Keratinocyte (primary cell): ENCODE results near the gene GLOD5. TPM values are rescaled to one million over a fixed set of nuclear protein-coding genes. Genes with fewer than 3 reads are reported as not detected.
A peak's percentile ranks its signal among the peaks of the same experiment; 100 is the strongest.

Source experiments
- DNase-seq: peaks from one replicate; pipeline ENCODE4 v3.0.0-alpha.2; 2011; ENCODE audit warnings: low read depth, missing footprints, low spot score
- FAIRE-seq: peaks from 2 replicates; lab custom pipeline; 2011; peaks lifted over from hg19 to GRCh38; lab: Jason Lieb, UNC
- H2AFZ ChIP-seq: 2 replicates; pipeline ENCODE4 v1.6.0; 2012; ENCODE audit warnings: low read length, control low read depth, inconsistent platforms; ENCODE audit not compliant: control insufficient read depth
- H3K27ac ChIP-seq: 2 replicates; pipeline ENCODE4 v1.5.1; 2011; ENCODE audit warnings: low read length; ENCODE audit not compliant: control insufficient read depth, insufficient read depth
- H3K27me3 ChIP-seq: 3 replicates; pipeline ENCODE4 v1.6.0; 2011; ENCODE audit warnings: low read length; ENCODE audit not compliant: control insufficient read depth, insufficient read depth; ENCODE audit errors: extremely low read depth
- H3K36me3 ChIP-seq, 2 experiments: 2 replicates in 1 of 2; 3 replicates in 1 of 2; pipeline ENCODE4 v1.5.1; 2011; ENCODE audit warnings: low read length in 2 of 2, mild to moderate bottlenecking in 1 of 2; ENCODE audit not compliant: control insufficient read depth in 2 of 2, insufficient read depth in 2 of 2; ENCODE audit errors: extremely low read depth in 1 of 2
- H3K4me1 ChIP-seq: 3 replicates; pipeline ENCODE4 v1.5.1; 2011; ENCODE audit warnings: low read length; ENCODE audit not compliant: control insufficient read depth, insufficient read depth; ENCODE audit errors: extremely low read depth
- H3K4me2 ChIP-seq: 3 replicates; pipeline ENCODE4 v1.6.0; 2011; ENCODE audit warnings: low read depth, low read length; ENCODE audit not compliant: control insufficient read depth, insufficient read depth; ENCODE audit errors: extremely low read depth
- H3K4me3 ChIP-seq, 3 experiments: fragments of 200-600 bp in 1 of 3; sonication (generic) in 1 of 3; 2 replicates in 2 of 3; 3 replicates in 1 of 3; pipeline ENCODE4 v1.5.1; 2011 to 2016; ENCODE audit warnings: low read length in 3 of 3, mild to moderate bottlenecking in 3 of 3, control low read depth in 2 of 3, inconsistent platforms in 1 of 3, low read depth in 1 of 3, mixed read lengths in 1 of 3, mixed run types in 1 of 3, moderate library complexity in 1 of 3; ENCODE audit not compliant: control insufficient read depth in 2 of 3, insufficient read depth in 2 of 3; ENCODE audit errors: extremely low read depth in 1 of 3
- H3K79me2 ChIP-seq: 2 replicates; pipeline ENCODE4 v1.6.0; 2012; ENCODE audit warnings: low read length; ENCODE audit not compliant: control insufficient read depth, insufficient read depth
- H3K9ac ChIP-seq: 3 replicates; pipeline ENCODE4 v1.6.0; 2011; ENCODE audit warnings: low read length; ENCODE audit not compliant: control insufficient read depth, insufficient read depth; ENCODE audit errors: extremely low read depth
- H3K9me1 ChIP-seq: 3 replicates; pipeline ENCODE4 v1.6.0; 2011; ENCODE audit warnings: low read length; ENCODE audit not compliant: control insufficient read depth, insufficient read depth; ENCODE audit errors: extremely low read depth
- H3K9me3 ChIP-seq: 2 replicates; pipeline ENCODE4 v1.5.1; 2012; ENCODE audit warnings: low read depth, low read length; ENCODE audit not compliant: control insufficient read depth
- H4K20me1 ChIP-seq: 3 replicates; pipeline ENCODE4 v1.6.0; 2011; ENCODE audit warnings: low read length; ENCODE audit not compliant: control insufficient read depth, insufficient read depth; ENCODE audit errors: extremely low read depth
- CTCF ChIP-seq, 3 experiments: IDR thresholded peaks in 1 of 3; conservative IDR thresholded peaks in 1 of 3; optimal IDR thresholded peaks in 1 of 3; 2 replicates in 2 of 3; 3 replicates in 1 of 3; pipeline versions ENCODE3 to v1.5.1; 2011; ENCODE audit warnings: low read length in 3 of 3, mild to moderate bottlenecking in 3 of 3, moderate library complexity in 2 of 3, control low read depth in 1 of 3, inconsistent platforms in 1 of 3; ENCODE audit not compliant: insufficient read depth in 2 of 3; ENCODE audit errors: extremely low read depth in 1 of 3
- EZH2 ChIP-seq: IDR thresholded peaks from one replicate; pipeline ENCODE4 v1.6.1; 2012; ENCODE audit warnings: inconsistent platforms, mild to moderate bottlenecking, low read length, moderate library complexity
- dilution Hi-C: fragments of 300-500 bp; cut with MboI; formaldehyde crosslinking; loops from one replicate; pipeline ENCODE4 v1.7.0; 2020; ENCODE audit warnings: low sequenced_read_pairs; ENCODE audit not compliant: extremely low pct_ligation_motif_present
- polyA plus RNA-seq, 5 experiments: library from polyadenylated mRNA; depleted of rRNA in 3 of 5; stranded (reverse) in 3 of 5; stranded (forward) in 1 of 5; unstranded in 1 of 5; fragments of >200 nt; gene quantifications; 1 replicate in 1 of 5; 2 replicates in 3 of 5; 3 replicates in 1 of 5; pipeline versions ENCODE4 v1.2.1 to v1.2.3, GENCODE V29; 2011 to 2012; ENCODE audit warnings: missing spikeins in 2 of 5, low read depth in 1 of 5, low replicate concordance in 1 of 5

Gene GLOD5
- polyA plus RNA-seq, 1 donor (not counting 4 experiments of a cell fraction or from before 2014, with no cell fraction given): not detected

DNA sequence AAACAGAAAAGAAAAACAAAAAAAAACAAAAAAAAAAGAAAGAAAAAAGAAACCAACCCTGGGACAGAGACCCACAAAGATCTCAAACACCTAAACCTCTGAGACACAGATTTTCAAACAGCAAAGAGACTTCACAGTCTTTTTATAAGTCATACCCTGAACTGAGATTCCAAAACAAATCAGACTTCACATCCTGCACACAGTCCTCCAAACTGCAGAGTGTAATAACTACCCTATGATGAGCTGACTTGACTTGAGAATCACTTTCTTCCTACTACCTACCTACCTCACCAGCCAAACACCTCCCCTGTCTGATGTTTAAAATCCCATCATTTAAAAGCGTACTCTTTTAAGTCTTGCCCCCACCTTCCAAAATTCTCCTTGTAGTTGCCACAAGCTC lies 25.2 kb upstream of the GLOD5 start:
- peak overlapping the region; percentile 49 for H3K4me2 ChIP-seq
- H3K27ac ChIP-seq: no peak overlapping the region
- H3K27me3 ChIP-seq: no peaks in the 10 kb centered on the region
- no peak overlapping the region for H3K9ac ChIP-seq
- FAIRE-seq: no peak
- no peaks in the 10 kb centered on the region for H4K20me1 ChIP-seq
- peak overlapping the region; percentile 20 for H2AFZ ChIP-seq
- no peak overlapping the region for H3K4me3 ChIP-seq
- dilution Hi-C loops: no loop called here
- no peaks in the 10 kb centered on the region for H3K79me2 ChIP-seq
- no peak for TF ChIP-seq EZH2
- TF ChIP-seq CTCF (optimal IDR thresholded peaks at IDR 0.05 in 1 of 3, IDR thresholded peaks at IDR 0.05 in 1 of 3, conservative IDR thresholded peaks at IDR 0.05 in 1 of 3; ENCODE audit: extremely low read depth in 1 of 3, insufficient read depth in 2 of 3, low read length in 3 of 3): no peak
- no peaks in the 10 kb centered on the region for H3K4me1 ChIP-seq
- H3K9me3 ChIP-seq: no peaks in the 10 kb centered on the region
- no peaks in the 10 kb centered on the region for H3K36me3 ChIP-seq
- DNase-seq: no peak
- no peaks in the 10 kb centered on the region for H3K9me1 ChIP-seq

DNA sequence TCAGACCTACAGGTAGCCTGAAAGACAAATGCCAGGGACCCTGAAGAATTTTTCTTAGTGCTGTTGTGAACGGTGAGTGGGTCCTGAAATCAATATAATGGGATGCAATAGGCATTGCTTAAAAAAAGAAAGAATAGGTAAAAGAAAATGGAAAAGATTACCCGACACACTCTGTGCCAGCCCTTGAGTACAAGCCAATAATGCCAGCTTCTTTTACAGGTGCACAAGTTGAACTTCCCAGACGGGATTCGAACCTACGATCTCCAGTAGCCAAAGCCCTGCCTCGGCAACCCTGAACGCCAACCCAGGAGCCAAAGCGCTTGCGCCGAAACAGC lies 24.7 kb upstream of the GLOD5 start:
- Histone ChIP-seq H3K36me3 (no peaks in the 10 kb centered on the region), H3K4me2 (peak overlapping the region; percentile 49), H3K4me1 (no peaks in the 10 kb centered on the region), H3K9ac (no peak overlapping the region), H2AFZ (peak overlapping the region; percentile 20), H3K27me3 (no peaks in the 10 kb centered on the region), H3K27ac (no peak overlapping the region), H4K20me1 (no peaks in the 10 kb centered on the region), H3K79me2 (no peaks in the 10 kb centered on the region), H3K4me3 (peak overlapping the region in 2 of 3 experiments; percentile 3 to 8), H3K9me3 (no peaks in the 10 kb centered on the region), H3K9me1 (no peaks in the 10 kb centered on the region)
- TF ChIP-seq CTCF (optimal IDR thresholded peaks at IDR 0.05 in 1 of 3, IDR thresholded peaks at IDR 0.05 in 1 of 3, conservative IDR thresholded peaks at IDR 0.05 in 1 of 3; ENCODE audit: extremely low read depth in 1 of 3, insufficient read depth in 2 of 3, low read length in 3 of 3) (no peak), EZH2 (no peak)
- DNase-seq: no peak
- FAIRE-seq: peak; percentile 20
- dilution Hi-C loops: no loop called here
